Measurements from ENCODE around the gene UCK2.

DNA sequence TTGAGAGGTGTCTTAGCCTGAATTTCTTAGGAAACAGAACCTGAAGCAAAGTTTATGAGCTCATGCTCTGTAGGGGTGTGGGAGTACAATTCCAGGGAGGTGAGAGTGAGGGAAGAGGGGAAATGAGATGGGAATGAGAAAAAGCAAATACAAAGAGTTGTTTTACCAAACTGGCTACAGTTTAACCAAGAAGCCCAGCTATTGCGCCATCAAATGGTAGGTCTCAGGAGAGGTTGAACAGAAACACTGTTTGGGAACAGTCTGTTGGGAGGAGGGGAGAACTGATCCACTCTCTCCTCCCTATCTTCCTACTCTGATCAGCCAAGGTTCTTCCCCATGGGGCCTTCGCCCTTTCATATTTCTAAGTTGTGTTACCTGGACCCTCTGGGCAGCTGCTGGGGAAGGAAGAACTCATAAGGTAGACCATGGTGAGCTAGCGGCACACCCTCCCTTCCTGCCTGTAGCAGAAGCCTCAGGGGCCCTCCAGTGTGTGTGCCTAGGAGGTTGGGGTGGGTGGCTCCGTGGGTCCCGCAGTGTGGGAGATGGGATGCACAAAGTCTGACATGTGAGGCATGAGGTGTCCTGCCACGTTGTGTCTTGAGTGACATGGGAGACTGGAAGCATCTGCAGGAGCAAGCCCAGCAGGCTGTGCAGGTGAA is 120.5 kb downstream of the UCK2 start:
- TF ChIP-seq JUND (IDR thresholded peaks at IDR 0.05; ENCODE audit: borderline replicate concordance, low read depth, low read length) (no peak), JUND (tag; IDR thresholded peaks at IDR 0.05; ENCODE audit: borderline replicate concordance, low read depth, low read length) (no peak), NFRKB (IDR thresholded peaks at IDR 0.05; ENCODE audit: low read depth) (no peak), ZNF354B (CRISPR knock-in tag; IDR thresholded peaks at IDR 0.05) (no peak), EZH2 (IDR thresholded peaks at IDR 0.05; ENCODE audit: borderline replicate concordance, low read depth, low read length) (no peak)

Measured in K562 (cell line).